ENCODE measurements around the gene ANKS1B.

Gene ANKS1B

DNA sequence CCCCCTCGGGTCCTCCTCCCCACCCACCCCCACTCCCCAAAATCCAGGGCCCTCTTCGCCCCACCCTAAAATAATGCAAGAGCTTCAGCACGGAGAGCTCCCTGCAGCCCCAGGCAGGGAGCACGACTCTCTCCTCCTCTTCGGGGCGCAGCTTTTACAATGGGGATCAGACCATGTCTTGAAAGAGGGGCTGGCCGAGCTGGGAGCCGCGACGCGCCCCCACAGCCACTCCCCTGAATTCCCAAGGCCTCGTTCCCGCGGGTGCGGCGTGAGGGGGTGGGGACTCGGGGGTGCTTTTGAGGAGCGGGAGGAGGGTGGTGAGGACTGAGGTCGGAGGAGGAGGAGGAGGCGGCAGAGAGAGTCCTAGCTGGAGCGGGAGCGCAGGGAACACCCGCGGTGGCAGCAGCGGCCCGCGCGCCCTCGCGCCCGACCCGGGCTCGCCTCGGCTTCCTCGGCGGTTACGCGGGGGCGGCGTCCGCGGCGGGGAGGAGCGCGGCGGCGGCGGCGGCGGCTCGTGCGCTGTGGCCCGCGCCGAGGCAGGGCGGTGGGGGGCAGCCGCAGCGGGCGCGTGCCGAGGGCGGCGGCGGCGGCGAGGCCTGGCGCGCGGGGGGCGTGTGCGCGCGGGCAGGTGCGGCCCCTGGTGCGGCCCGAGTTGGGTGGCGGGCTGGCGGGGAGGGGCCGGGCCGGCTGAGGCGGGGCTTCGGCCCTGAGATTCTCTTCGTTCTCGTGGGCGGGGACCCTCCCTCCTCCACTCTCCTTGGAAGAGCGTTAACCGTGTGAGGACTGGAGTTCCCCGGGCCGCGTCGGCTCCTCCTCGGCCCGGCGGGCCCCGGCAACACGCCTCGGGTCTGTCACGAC is at the start of gene ANKS1B:
Gene ANKS1B, minus strand, starts transcription at position 666 of the 858 bp plus-strand sequence. CDS start 699 bp downstream, outside the sequence.
- TF ChIP-seq EZH2 (IDR thresholded peaks at IDR 0.05; ENCODE audit: borderline replicate concordance, low read length) = no peak
- no peak for TF ChIP-seq CTCF (IDR thresholded peaks at IDR 0.05; ENCODE audit: low read length)
- Histone ChIP-seq H3K27ac (ENCODE audit: low read depth, low read length, poor library complexity, severe bottlenecking) (no peak within 1 kb of the TSS), H3K4me2 (ENCODE audit: low read length) (peak within 1 kb of the TSS; percentile 69), H3K36me3 (ENCODE audit: insufficient read depth, low read length) (no peaks in the 10 kb centered on the region), H3K9me2 (ENCODE audit: low read depth, low read length) (no peaks in the 10 kb centered on the region), H4K20me1 (ENCODE audit: insufficient read depth, low read length) (no peaks in the 10 kb centered on the region), H3K27me3 (ENCODE audit: insufficient read depth, low read length) (peaks cover 3% of the 10 kb centered on the region), H3K9me3 (ENCODE audit: low read length) (no peaks in the 10 kb centered on the region), H3K79me2 (ENCODE audit: insufficient read depth, low read length) (no peaks in the 10 kb centered on the region), H2AFZ (ENCODE audit: low read length) (no peak within 1 kb of the TSS), H3F3A (ENCODE audit: insufficient read depth, low read length) (no peaks in the 10 kb centered on the region), H3K9ac (ENCODE audit: low read length) (no peak within 1 kb of the TSS; the same call in 1 of the 2 replicates), H3K4me1 (ENCODE audit: insufficient read depth, low read length, severe bottlenecking) (peaks cover 7% of the 10 kb centered on the region), H3K4me3 (ENCODE audit: low read depth, low read length, poor library complexity, severe bottlenecking) (peak within 1 kb of the TSS; percentile 57)

- no peak overlapping the region for H3K9ac ChIP-seq (ENCODE audit: low read length)
- no peaks in the 10 kb centered on the region for H3F3A ChIP-seq (ENCODE audit: insufficient read depth, low read length)
- no peaks in the 10 kb centered on the region for H3K79me2 ChIP-seq (ENCODE audit: insufficient read depth, low read length)
- no peak overlapping the region for H3K27ac ChIP-seq (ENCODE audit: low read depth, low read length, poor library complexity, severe bottlenecking)
- H3K9me3 ChIP-seq (ENCODE audit: low read length) = no peaks in the 10 kb centered on the region
- no peaks in the 10 kb centered on the region for H3K36me3 ChIP-seq (ENCODE audit: insufficient read depth, low read length)
- no peak overlapping the region for H3K4me2 ChIP-seq (ENCODE audit: low read length)
- H3K9me2 ChIP-seq (ENCODE audit: low read depth, low read length) = no peaks in the 10 kb centered on the region
- no peaks in the 10 kb centered on the region for H3K27me3 ChIP-seq (ENCODE audit: insufficient read depth, low read length)
- H4K20me1 ChIP-seq (ENCODE audit: insufficient read depth, low read length) = no peaks in the 10 kb centered on the region
- TF ChIP-seq CTCF (IDR thresholded peaks at IDR 0.05; ENCODE audit: low read length) (no peak), EZH2 (IDR thresholded peaks at IDR 0.05; ENCODE audit: borderline replicate concordance, low read length) (no peak)
- H3K4me1 ChIP-seq (ENCODE audit: insufficient read depth, low read length, severe bottlenecking) = no peaks in the 10 kb centered on the region
- no peak overlapping the region for H3K4me3 ChIP-seq (ENCODE audit: low read depth, low read length, poor library complexity, severe bottlenecking)
- no peak overlapping the region for H2AFZ ChIP-seq (ENCODE audit: low read length)
Measured at GRCh38 chr12:100031836-100032235, 47.1 kb upstream of the ANKS1B start.

DNA sequence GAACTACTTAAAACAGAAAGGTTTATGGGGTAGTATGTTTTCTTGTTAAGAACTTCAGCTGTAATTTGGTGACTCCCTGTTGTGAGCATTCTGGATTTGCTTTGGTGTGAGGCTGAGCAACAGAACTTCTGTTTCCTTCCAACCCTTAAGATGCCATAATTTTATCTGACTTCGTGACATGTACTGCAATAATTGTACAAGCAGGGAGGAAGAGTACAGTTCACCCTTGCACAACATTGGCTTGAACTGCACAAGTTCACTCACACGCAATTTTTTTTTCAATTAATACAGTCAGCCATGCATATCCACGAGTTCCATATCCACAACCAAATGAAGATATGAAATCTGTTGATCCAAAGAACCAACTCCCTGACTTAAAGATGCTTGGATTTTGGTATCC is 42.9 kb upstream of the ANKS1B start:
- Histone ChIP-seq H3K27me3 (ENCODE audit: insufficient read depth, low read length) (no peaks in the 10 kb centered on the region), H3K9me2 (ENCODE audit: low read depth, low read length) (no peaks in the 10 kb centered on the region), H2AFZ (ENCODE audit: low read length) (no peak overlapping the region), H3K4me3 (ENCODE audit: low read depth, low read length, poor library complexity, severe bottlenecking) (no peak overlapping the region), H3K4me1 (ENCODE audit: insufficient read depth, low read length, severe bottlenecking) (no peaks in the 10 kb centered on the region), H4K20me1 (ENCODE audit: insufficient read depth, low read length) (no peaks in the 10 kb centered on the region), H3K9ac (ENCODE audit: low read length) (no peak overlapping the region), H3K4me2 (ENCODE audit: low read length) (no peak overlapping the region), H3K79me2 (ENCODE audit: insufficient read depth, low read length) (no peaks in the 10 kb centered on the region), H3K9me3 (ENCODE audit: low read length) (no peaks in the 10 kb centered on the region), H3K36me3 (ENCODE audit: insufficient read depth, low read length) (no peaks in the 10 kb centered on the region), H3K27ac (ENCODE audit: low read depth, low read length, poor library complexity, severe bottlenecking) (no peak overlapping the region), H3F3A (ENCODE audit: insufficient read depth, low read length) (no peaks in the 10 kb centered on the region)
- TF ChIP-seq CTCF (IDR thresholded peaks at IDR 0.05; ENCODE audit: low read length) (no peak), EZH2 (IDR thresholded peaks at IDR 0.05; ENCODE audit: borderline replicate concordance, low read length) (no peak)

All from OCI-LY1 (cell line).